H1 (cell line): Measurements from ENCODE around the gene IL12RB2. TPM values are rescaled to one million over a fixed set of nuclear protein-coding genes. Genes with fewer than 3 reads are reported as not detected.

Experiments used
- CHD7 ChIP-seq: fragments of 300-600 bp; sonication (generic); IDR thresholded peaks from 2 replicates; pipeline ENCODE4 v1.7.1; 2012; ENCODE audit warnings: low read length, moderate library complexity, mild to moderate bottlenecking, inconsistent platforms; ENCODE audit not compliant: insufficient replicate concordance
- CREB1 ChIP-seq: IDR thresholded peaks from 2 replicates; pipeline ENCODE4 v1.6.1; 2012; ENCODE audit warnings: inconsistent platforms
- FOSL1 ChIP-seq: IDR thresholded peaks from 2 replicates; pipeline ENCODE4 v1.6.1; 2011; ENCODE audit warnings: mild to moderate bottlenecking, low read depth, low read length, moderate library complexity; ENCODE audit not compliant: insufficient read depth
- MAX ChIP-seq: IDR thresholded peaks from 2 replicates; pipeline ENCODE4 v1.6.1; 2012; ENCODE audit warnings: inconsistent platforms
- polyA plus RNA-seq, 7 experiments: library from polyadenylated mRNA; depleted of rRNA in 3 of 7; stranded (reverse) in 5 of 7; unstranded in 2 of 7; fragments of >200 nt in 5 of 7; fragments of 200-250 nt in 2 of 7; gene quantifications; 1 replicate in 5 of 7; 2 replicates in 1 of 7; 4 replicates in 1 of 7; pipeline versions ENCODE4 v1.2.1 to v1.2.3, GENCODE V29; 2011 to 2013; ENCODE audit warnings: missing spikeins in 2 of 7, mixed read lengths in 2 of 7
- total RNA-seq: library from RNA; stranded (reverse); fragmentation: NEBNext Ultra II Directional; extraction: Animal tissue kit (Norgen Biotek cat#: 25700); gene quantifications from 2 replicates; pipeline ENCODE4 v1.2.1, GENCODE V29; 2021

The IL12RB2 gene
- total and polyA plus RNA-seq, 2 of the 8 experiments (the other 6 are each of a cell fraction or from before 2014, with no cell fraction given), result 1.4 TPM

GRCh38 chr1:67314696-67315095, 7.0 kb downstream of the IL12RB2 start (continued):
- no peak for TF ChIP-seq MAX
- no peak for TF ChIP-seq FOSL1
- TF ChIP-seq CREB1, result no peak
- TF ChIP-seq CHD7, result no peak
